Measurements from ENCODE around the gene TRIML2. TPM values are rescaled to one million over a fixed set of nuclear protein-coding genes. Genes with fewer than 3 reads are reported as not detected.

TRIML2 gene
- total RNA-seq, 6 experiments from 2014 or later, result not detected

GRCh38 chr4:188043154-188043553, 66.2 kb downstream of the TRIML2 start:
- Histone ChIP-seq H3K4me1 (no peaks in the 10 kb centered on the region), H3K36me3 (no peaks in the 10 kb centered on the region), H3K27ac (no peak overlapping the region), H3K27me3 (no peaks in the 10 kb centered on the region), H3K4me3 (no peak overlapping the region), H3K9me3 (no peaks in the 10 kb centered on the region)
- intact Hi-C loops (cut with DNase I), result no loop called here
- no peak for DNase-seq
- TF ChIP-seq POLR2A (IDR thresholded peaks at IDR 0.05), result no peak
- TF ChIP-seq CTCF (IDR thresholded peaks at IDR 0.05), result no peak
- 69% methylated on average over 5 of the region's 5 CpGs for WGBS (ENCODE audit: insufficient coverage, low coverage, low lambda C conversion rate, missing lambda C conversion rate)
- no peak for ATAC-seq

GRCh38 chr4:188042191-188042590, 67.2 kb downstream of the TRIML2 start:
- H3K4me3 ChIP-seq, result no peak overlapping the region
- intact Hi-C loops (cut with DNase I), result no loop called here
- no peaks in the 10 kb centered on the region for H3K27me3 ChIP-seq
- 48% methylated on average over 12 of the region's 15 CpGs for WGBS (ENCODE audit: insufficient coverage, low coverage, low lambda C conversion rate, missing lambda C conversion rate)
- no peak overlapping the region for H3K27ac ChIP-seq
- H3K9me3 ChIP-seq, result no peaks in the 10 kb centered on the region
- no peaks in the 10 kb centered on the region for H3K4me1 ChIP-seq
- TF ChIP-seq CTCF (IDR thresholded peaks at IDR 0.05) (no peak), POLR2A (IDR thresholded peaks at IDR 0.05) (no peak)
- H3K36me3 ChIP-seq, result no peaks in the 10 kb centered on the region
- no peak for ATAC-seq
- no peak for DNase-seq

- no peak overlapping the region for H3K27ac ChIP-seq
- 58% methylated on average over 16 of the region's 21 CpGs for WGBS (ENCODE audit: insufficient coverage, low coverage, low lambda C conversion rate, missing lambda C conversion rate)
- TF ChIP-seq CTCF (IDR thresholded peaks at IDR 0.05), result no peak
- TF ChIP-seq POLR2A (IDR thresholded peaks at IDR 0.05), result no peak
- H3K9me3 ChIP-seq, result no peaks in the 10 kb centered on the region
- intact Hi-C loops (cut with DNase I), result no loop called here
- no peaks in the 10 kb centered on the region for H3K27me3 ChIP-seq
- H3K4me1 ChIP-seq, result no peaks in the 10 kb centered on the region
- H3K4me3 ChIP-seq, result no peak overlapping the region
- DNase-seq (no peak), ATAC-seq (no peak)
- H3K36me3 ChIP-seq, result no peaks in the 10 kb centered on the region
Observed at GRCh38 chr4:188041721-188042120, 67.7 kb downstream of the TRIML2 start.

Small RNA genes lying within 50 kb of the gene (small RNA-seq; reads per million reads assigned to genes)
- 0 reads per million in 2 experiments for gene RNU6-173P

Other genes with a start within 250 kb of the TRIML2 start
- gene ZFP42, start 113.8 kb downstream of the TRIML2 start, total RNA-seq, result not detected
- gene TRIML1, start 29.8 kb upstream of the TRIML2 start, total RNA-seq, result not detected

Data from right lobe of liver (tissue), 6 donors.